Activated CD8-positive, alpha-beta memory T cell treated with anti-CD3 and anti-CD28 coated beads, Interleukin-2, amount 50 U/mL, for 48 hours (primary cell): ENCODE results near the gene ADRA2B.
A peak's percentile ranks its signal among the peaks of the same experiment; 100 is the strongest.
"Not testable (repeated sequence)": the region's sequence is repeated elsewhere in the genome, so short reads cannot be mapped to it uniquely, and the experiment has no call there.

Source experiments
- DNase-seq: peaks from one replicate; pipeline ENCODE4 v3.0.0-alpha.2; 2020

ADRA2B gene

DNA sequence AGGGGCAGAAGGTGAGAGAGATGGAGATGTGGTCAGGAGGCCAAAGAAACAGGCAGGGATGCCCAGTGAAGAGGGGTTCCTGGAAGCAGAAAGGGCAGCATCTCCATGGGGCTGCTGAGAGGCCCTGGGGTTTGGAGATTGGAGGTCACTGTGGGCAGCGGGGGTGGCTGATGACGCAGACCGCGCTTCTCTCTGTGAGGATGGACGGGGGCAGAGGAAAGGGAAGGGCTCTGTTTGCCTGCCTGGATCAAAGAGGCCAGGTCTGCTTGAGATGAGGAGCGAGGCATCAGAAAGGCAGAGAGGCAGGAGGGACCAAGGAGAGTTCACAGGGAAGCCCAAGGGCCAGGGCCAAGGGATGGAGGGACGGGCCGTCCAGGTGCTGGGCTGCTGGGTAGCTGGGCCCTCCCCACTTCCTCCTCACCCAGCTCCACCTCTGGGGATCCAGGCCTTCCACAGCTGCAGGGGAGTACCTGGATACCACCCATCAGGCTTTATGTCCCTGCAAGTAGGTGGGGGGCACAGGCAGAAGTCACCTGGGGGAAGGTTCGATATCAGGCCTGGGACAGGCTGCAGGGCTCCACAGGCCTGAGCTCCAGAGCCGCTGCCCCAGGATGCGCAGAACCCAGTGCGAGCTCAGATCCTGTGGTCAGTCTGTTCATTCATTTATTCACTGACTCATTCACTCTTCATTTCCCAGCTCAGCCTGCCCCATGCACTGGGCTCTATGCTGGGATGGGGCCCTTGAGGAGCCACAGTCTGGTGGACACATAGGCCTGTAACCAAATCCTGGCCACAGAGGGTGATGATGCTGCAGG lies 30.6 kb downstream of the ADRA2B start:
- DNase-seq: no peak

DNA sequence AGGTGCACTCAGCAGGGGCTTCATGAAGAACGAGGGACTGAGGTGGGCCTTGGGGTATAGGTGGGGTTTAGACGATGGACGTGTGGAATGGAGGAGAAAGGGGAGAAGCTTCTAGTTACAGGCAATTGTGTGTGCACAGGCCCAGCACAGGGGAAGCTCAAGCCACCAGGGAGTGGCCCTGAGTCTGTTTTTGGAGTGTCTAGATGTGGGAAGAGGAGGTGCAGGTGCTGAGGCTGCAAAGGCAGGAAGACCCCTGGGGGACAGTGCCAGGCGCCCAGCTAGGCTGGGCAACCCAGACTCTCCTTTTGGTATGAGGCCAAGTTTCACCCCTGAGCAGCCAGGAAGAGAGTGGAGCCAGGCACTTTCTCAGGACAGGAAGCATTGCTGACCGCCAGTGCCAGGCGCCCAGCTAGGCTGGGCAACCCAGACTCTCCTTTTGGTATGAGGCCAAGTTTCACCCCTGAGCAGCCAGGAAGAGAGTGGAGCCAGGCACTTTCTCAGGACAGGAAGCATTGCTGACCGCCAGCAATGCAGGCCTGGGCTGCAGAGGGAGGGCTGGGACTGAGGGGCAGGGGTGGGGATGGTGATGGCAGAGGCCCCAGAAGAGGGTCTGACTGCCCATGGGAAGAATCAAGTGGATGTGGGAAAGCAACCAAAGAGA lies 31.4 kb downstream of the ADRA2B start:
- DNase-seq: not testable (repeated sequence)

DNA sequence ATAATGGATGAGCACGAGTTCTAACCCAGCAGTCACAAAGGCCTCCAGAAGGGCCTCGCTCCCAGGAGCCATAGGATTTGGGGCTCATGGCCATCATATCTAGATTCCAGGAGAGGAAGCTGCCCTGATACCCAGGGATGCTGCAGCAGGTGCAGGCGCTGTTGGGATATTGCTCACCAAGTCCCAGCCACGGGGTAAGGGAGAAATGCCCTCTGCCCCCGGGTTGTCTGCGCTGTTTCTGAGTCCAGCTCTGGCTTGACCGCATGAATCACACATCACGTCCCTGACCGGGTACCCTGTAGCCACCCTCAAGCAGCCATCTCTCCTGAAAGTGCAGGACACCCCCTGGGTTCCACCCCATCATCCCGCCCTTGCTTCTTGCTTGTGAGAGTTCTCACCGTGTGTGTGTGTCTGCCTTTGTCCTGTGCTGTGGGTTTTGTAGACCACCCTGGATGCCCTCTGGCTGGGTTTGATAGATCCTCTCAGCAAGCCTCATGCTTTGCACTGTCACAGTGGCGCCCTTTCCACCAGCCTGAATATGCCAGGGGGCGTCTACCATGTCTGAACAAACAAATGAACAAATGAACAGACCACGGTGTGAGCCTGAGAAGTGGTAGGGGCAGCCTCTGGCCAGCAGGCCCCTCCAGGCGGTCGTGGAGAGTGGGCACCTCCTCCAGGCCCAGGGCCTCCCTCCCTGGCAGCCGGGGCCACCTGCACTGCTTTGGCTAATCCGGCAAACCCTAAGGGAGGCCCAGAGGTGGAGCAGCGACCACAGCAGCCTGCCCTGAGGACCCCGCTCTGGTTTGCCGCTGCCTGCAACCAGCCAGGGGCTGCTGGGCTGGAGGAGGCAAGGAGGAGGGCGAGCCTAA lies 32.1 kb downstream of the ADRA2B start:
- DNase-seq: no peak

DNA sequence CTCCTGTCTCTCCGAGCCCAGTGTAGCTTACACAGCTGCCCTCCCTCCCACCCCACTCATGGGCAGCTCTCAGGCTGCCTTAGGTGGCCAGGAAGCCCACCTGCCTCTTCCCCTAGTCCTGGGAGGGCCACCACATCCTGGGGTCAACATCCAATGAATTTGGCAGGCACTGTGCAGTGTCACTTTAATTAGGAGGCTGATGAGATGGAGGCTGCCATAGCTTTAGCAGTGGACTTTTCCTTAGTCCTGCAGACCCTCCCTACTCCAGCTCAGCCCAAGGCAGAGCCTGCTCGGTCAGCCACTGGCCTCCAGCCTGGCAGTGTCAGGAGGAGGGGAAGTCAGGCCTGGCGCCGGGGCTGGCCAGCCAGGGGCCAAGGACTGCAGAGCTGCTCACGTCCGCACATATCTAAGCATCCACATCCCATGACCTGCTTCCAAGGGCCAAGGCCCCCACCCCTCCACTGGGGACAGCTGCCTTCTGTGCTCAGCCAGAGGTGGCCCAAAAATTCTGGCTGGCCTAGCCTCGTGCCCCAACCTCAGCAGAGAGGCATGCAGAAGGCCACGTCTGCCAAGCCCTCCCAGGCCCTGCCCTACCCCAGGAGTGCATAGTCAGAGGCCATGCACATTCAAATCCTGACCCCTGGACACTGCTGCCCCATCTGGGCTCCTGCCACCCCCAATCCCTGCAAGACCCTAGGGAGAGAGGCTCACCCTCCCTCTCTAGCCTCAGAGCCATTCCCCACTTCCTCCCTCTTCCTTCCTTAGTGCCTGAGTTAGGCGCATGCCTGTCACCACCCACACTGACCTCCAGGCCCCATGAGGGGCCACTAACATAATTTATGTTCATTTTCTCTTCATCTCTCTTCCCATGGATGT lies 33.1 kb downstream of the ADRA2B start:
- no peak for DNase-seq

DNA sequence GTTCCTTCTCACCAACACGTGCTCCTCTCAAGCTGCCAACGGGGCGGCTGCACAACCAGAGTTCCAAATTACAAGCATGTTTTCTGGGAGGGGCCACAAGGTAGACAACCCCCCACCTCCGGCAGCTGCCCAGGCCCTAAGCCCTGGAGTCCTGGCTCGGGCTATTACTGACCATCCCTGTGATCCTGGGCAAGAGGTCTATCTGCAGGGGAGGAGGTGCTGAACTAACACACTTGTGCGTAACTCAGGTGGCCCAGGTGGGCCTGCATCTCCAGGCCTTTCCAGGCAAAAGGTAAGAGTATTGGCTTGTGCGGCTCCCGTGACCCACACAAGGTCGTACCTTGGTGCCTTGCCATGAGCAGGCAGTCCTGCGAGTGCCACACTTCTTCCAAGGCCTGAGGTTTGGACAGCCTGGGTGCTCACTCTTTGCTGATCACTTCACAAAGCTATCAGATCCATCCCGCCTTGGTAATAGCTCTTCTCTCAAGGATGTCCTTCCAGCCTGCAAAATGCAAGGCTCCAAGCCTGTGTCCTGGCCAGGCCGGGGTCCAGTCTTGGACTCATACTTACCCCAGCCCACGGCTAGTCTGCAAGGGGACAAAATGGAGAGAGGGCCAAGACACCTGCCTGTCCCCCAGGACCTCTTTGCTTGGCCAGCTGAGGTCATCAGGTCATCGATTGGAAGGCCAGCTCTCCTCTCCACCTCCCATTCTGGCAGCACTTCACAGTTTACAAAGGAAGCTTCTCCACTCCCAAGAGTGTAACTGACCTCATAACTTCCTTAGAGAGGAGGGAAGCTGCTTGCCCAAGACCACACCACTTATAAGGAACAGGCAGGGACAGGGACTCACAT lies 33.9 kb downstream of the ADRA2B start:
- DNase-seq: no peak

DNA sequence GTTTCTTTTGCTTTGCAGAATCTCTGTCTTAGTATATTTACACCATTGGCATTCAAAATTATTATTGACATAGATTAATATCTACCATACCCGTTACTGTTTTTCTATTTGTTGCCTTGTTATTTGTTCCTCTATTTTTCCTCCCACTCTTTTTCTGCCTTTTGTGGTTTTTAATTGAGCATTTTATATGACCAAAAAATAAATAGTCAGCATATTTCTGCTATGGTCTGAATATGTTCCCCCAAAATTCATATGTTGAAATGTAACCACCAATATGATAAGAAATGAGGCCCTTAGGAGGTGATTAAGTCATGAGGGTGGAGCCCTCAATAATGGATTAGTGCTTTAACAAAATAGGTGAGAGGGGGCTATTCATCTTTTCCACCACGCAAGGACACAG lies 35.3 kb downstream of the ADRA2B start:
- no peak for DNase-seq

DNA sequence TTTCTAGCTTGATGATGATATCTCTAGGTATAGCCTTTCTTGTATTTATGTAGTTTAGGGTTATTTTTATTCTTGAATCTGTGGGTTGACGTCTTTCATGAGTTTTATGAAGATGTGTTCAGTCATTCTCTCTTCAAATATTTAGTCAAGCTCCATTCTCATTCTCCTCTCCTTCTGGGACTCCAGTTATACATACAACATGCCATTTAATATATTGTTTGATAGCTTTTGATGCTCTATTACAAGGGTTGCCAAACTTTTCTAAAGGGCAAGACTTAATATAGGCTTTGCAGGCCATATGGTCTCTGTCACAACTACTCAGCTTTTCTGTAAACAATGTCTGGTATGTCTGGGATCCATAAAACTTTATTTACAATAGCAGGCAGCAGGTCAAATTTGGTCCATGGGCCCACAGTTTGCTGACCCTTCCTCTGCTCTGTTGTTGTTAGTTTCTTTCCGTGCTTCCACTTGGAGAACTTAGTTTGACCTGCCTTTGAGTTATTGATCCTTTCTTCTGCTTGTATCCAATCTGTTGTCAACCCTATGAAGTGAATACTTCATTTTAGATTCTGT lies 41.1 kb downstream of the ADRA2B start:
- no peak for DNase-seq

DNA sequence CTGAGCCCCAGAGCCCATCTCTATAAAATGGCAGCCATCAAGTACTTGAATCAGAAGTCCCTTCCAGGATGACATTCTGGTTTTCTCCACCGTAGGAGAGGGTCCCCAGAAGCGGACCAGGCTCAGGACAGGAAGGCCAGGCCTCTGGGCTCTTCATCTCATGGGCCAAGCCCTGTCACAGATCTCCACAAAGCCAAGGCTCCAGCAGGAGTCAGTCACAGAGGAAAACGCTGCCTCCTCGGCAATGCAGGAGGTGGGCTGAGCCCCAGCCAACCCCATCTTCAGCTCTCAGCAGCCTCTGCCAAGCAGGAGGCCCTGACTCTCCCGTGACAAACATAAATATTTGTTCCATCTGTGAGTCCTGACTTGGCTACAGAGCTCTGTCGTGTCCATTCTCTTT lies 42.2 kb downstream of the ADRA2B start:
- DNase-seq: no peak

DNA sequence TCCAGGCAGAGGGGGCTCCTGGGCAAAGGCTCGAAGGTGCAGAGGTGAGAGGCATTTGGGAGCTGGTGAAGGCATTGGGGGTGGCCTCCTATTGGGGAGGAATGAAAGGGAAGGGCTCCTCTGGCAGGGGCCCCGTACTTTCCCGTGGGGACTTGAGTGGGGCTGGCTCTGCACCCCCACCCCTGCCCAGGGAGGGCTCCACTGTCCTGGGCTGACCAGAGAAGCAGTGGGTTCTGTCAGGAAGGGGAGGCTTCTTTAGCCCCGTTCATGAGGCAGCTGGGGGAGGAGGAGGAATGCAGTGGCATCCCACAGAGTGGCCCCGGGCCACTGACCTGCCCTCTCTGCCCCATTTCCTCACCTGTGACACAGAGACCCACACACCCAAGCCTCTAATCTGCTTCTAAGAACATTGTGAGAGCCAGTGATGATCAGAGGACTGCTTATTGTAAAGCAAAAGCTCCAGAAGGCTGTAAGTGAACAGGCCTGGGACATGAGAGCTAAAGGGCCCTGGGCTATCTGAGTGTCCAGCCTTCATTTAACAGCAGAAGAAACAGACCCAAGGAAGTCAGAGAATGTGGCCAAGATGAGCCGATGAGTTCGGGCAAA lies 43.1 kb downstream of the ADRA2B start:
- DNase-seq: no peak

DNA sequence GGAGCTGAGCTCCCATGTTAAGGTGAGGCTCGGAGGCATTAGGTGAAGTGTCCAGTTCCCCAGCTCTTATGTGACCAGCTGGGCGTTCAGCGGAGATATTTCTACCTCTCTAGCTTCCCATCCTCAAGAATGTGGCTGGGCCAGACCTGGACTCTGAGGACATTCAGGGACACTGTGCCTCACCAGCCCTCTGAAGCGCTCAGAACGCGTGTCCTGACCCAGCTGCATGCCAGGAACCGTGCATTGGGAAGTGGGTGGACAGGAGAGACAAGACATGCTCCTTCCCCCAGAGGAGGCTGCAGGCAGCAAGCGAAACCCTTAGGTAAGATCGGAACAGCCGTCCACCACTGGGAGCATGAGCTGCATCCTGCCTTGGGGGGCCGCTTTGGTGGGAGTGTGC lies 43.6 kb downstream of the ADRA2B start:
- no peak for DNase-seq

DNA sequence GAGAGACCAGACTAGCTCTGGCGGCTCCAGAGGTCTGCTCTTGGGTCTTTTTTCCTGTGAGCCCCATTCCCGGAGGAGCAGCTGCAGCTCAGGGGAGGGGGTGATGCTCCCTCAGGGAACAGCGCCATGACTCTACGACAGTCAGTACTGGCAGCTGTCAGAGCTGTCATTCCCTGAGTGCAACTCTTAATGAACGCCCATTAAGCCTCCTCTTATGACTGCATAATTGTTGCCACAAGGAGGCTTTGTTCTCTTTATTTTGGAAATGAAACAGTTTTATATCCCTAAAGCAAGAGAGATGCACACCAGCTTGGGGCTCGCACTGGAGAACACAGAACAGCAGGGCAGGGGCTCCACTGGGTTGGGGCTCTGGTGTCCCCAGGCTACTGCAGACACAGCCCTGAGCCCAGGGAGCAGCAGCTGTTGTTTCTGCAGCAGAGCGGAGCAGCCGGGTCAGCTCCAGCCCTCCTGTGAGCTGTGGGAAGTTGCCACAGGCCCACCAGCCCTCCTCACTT lies 44.3 kb downstream of the ADRA2B start:
- not testable (repeated sequence) for DNase-seq

DNA sequence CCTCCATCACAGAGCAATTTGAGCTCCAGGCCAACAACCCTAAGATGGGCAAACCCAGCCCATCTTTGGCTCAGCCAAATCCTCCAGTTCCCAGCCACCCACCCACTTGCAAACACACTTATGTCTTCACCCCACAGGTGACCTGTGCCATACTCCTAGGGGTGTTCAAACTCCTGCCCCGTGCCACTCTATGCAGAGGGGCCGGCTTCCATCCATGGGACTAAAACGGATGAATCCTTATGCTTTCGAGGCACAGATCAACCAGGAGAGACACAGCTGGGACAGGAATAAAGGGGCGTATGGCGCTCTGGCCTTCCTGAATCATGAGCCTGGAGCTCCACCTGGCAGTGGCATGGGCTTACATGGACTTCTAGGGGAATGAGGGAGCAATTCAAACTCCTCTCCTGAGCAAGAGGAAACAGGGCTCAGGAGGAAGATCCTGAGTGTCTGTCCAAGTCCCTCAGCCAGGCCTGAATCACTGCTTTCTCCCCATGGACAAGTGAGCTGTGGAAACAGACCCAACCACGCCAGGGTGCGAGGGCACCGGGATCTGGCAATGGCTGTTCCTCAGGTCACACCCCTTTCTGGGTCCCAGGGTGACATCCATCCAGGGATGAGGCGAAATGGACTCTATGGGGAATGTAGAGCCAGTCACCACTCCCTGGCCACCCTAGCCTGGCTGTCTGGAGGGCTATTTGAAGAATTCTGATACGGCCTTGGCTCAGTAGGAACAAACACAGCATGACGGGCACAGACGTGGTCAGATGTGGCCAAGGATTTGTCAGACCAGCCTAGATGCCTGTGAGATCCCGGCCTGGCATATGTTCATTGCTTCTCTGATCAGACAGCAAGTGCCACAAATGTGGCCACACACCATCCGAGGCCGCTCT lies 45.0 kb downstream of the ADRA2B start:
- not testable (repeated sequence) for DNase-seq

DNA sequence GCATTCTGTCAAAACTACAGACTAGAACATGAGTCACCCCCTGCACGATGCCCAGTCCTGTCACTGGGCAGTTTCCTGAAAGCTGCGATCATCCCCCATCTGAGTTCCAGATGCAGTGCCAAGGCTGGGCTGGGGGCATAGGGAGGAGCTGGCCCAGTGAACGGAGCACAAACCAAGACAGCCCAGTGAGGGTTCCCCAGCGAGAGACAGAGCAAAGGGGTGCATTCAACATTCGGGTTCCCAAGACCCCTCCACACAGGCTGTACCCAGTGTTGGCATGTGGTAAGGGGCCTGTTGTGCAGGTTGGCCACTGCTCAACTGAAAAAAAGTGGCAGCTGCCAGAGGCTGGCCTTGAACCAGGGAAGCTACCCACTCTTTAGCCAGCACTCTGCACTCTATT lies 46.0 kb downstream of the ADRA2B start:
- not testable (repeated sequence) for DNase-seq

DNA sequence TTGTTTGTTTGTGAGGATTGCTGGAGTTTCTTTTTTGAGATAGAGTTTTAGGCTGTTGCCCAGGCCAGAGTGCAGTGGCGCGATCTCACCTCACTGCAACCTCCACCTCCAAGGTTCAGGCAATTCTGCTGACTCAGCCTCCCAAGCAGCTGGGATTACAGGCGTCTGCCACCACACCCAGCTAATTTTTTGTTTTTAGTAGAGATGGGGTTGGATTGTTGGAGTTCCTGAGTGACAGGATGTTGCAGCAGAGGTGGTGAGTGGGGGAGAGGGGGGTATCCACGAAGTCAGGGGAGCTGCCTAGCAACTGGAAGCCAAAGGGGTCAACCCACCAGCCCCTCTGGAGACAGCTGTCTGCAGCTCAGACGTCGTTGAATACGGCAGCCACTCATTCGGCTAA lies 46.5 kb downstream of the ADRA2B start:
- DNase-seq: not testable (repeated sequence)

DNA sequence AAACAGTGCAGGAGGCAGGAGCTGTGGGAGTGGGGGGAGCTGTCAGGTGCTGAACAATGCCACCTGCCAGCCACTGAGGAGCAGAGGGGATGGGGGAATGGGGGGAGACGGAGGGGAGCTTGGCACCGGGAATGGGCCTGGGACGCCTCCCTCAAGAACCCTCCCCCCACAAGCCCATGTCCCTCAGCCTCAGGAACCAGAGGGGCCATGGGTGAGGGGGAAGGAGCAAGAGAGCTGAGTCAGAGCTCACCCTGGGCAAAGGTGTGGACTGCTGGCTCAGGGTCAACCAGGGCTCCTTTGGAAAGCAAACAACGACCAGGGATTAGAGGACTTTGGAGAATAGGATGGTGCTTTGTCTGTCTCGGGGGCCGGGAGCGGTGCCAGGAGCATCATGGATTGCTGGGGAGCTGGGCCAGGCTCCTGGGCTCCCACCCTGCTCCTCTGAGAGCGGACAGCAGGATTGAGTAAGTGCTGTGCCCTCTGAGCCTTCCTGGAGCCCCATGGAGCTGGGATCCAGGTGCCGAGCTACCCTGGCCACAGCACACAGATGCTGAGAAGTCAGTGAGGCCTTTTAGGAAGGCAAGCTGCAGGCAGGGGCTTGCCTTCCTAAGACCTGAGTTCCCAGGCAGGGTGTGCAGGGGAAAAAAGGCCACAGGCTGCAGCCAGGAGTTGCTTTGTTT lies 48.3 kb downstream of the ADRA2B start:
- not testable (repeated sequence) for DNase-seq

DNA sequence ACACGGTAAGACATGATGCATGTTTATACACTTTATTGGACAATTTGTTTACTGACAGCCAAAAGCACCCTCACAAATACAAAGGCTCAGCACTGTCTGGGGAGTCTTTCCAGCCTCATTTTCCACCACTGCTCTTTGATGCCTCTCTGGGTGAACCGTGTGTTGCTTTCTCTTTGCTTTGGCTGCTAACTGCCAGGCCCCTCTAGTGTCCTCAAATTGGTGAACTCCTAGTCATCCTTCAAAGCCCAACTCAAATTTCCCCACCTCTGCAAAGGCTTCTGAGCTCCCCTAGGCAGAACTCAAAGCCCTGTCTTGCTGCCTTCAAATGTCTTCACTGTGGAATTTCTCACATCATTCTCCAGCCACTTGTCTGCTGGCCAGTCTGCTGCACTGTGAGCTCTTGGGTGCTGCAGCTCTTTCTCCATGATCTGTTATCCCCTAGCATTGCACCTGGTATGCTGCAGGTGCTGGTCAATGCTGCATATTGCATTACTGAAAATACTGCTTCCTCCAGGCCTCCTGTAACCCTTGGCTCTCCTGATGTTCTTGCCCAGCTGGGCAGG lies 49.2 kb downstream of the ADRA2B start:
- not testable (repeated sequence) for DNase-seq

DNA sequence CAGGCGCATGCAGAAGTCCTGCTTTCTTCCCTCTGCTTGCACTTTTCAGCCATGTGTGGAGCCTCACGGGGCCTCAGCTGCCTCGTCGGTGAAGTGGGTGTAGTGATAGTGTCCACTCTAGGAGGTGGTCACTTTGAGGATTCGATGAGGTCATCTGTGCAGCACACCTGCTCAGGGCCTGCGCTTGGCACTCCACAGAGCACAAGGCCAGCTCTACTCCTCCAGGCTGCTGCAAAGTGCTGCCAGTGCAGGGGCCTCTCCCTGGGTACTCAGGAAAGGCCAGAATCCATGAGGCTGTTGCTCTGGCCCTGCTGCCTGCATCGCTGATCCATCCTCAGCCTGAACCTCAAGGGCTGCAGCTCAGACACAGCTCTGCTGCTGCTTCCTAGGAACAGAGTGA lies 49.9 kb downstream of the ADRA2B start:
- not testable (repeated sequence) for DNase-seq

DNA sequence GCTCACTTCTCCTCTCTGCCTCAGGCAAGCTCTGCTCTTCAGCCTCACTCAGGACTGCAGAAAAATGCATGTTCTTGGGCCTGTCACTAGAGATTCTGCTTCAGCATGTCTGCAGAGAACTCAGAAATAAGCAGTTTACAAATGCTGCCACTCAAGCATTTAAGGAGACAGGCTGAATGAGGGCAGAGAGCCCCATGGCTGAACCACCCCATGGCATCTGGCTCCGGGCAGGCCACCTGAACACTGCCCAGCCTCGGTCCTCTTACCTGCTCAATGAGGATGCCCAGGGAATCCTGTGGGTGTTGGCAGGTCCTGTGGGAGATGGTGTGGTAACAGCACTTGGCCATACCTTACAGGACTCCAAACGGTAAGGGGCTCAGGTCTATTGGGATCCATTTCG lies 50.4 kb downstream of the ADRA2B start:
- DNase-seq: peak; percentile 47
